Gastroesophageal sphincter (tissue), 4 donors: ENCODE results near the gene NDUFAF7. TPM values are rescaled to one million over a fixed set of nuclear protein-coding genes. Genes with fewer than 3 reads are reported as not detected.
"Not testable (repeated sequence)": the region's sequence is repeated elsewhere in the genome, so short reads cannot be mapped to it uniquely, and the experiment has no call there.

ENCODE experiments used
- ATAC-seq: fragments of 150-250 bp; one replicate; pipeline ENCODE4 v1.9.1; 2016; ENCODE audit warnings: mild to moderate bottlenecking, moderate library complexity
- H3K27ac ChIP-seq, 4 donors: fragments of 200-600 bp; sonication (generic) in 3 of 4; 1 replicate in 3 of 4; 2 replicates in 1 of 4; pipeline ENCODE4 v1.5.1; 2016 to 2019
- H3K27me3 ChIP-seq: fragments of 200-600 bp; sonication (generic); one replicate; pipeline ENCODE4 v1.5.1; 2019
- H3K36me3 ChIP-seq, 2 donors: fragments of 200-600 bp; sonication (generic); one replicate each; pipeline ENCODE4 v1.5.1; 2019; ENCODE audit warnings: control low read depth in 1 of 2
- H3K4me1 ChIP-seq, 3 donors: fragments of 200-600 bp; sonication (generic); 1 replicate in 2 of 3; 2 replicates in 1 of 3; pipeline ENCODE4 v1.5.1; 2016 to 2019; ENCODE audit warnings: control low read depth in 2 of 3
- H3K4me3 ChIP-seq, 2 donors: fragments of 200-600 bp; sonication (generic); one replicate each; pipeline ENCODE4 v1.5.1; 2019; ENCODE audit warnings: mild to moderate bottlenecking in 1 of 2, moderate library complexity in 1 of 2
- H3K9me3 ChIP-seq, 3 donors: fragments of 200-600 bp; sonication (generic); one replicate each; pipeline ENCODE4 v1.5.1; 2017 to 2019; ENCODE audit warnings: control low read depth in 2 of 3
- CTCF ChIP-seq, 4 experiments: fragments of 200-600 bp in 2 of 4; fragments of 450-650 bp in 2 of 4; sonication (generic) in 1 of 4; IDR thresholded peaks; one replicate each; pipeline ENCODE4 v1.5.1; 2017 to 2019; ENCODE audit warnings: antibody characterized with exemption in 4 of 4, mild to moderate bottlenecking in 2 of 4, moderate library complexity in 2 of 4
- EP300 ChIP-seq: sonication (generic); formaldehyde crosslinking; IDR thresholded peaks from one replicate; pipeline ENCODE4 v1.6.1; 2017; ENCODE audit warnings: antibody characterized with exemption, mild to moderate bottlenecking
- POLR2A ChIP-seq, 2 donors: fragments of 450-650 bp; IDR thresholded peaks; one replicate each; pipeline ENCODE4 v1.6.1; 2017; ENCODE audit warnings: antibody characterized with exemption in 2 of 2, mild to moderate bottlenecking in 2 of 2, moderate library complexity in 1 of 2
- POLR2AphosphoS5 ChIP-seq: sonication (generic); formaldehyde crosslinking; IDR thresholded peaks from one replicate; pipeline ENCODE4 v1.6.1; 2017; ENCODE audit warnings: antibody characterized with exemption
- WGBS, 2 donors: methylation state at CpG; one replicate each; pipeline ENCODE4 v1.1.5; 2018; ENCODE audit warnings: low coverage in 1 of 2; 5-methylcytosine and 5-hydroxymethylcytosine counted together
- total RNA-seq, 4 donors: library from RNA; depleted of rRNA; stranded (reverse); fragments of >200 nt; gene quantifications; one replicate each; pipeline ENCODE4 v1.1.0, GENCODE V29; 2016

NDUFAF7 gene
- total RNA-seq, 4 donors from 2014 or later, result 18.1 to 23.2 (median 19.4) TPM

GRCh38 chr2:37203708-37204107 is 27.8 kb upstream of the NDUFAF7 start:
- ATAC-seq, result no peak
- Histone ChIP-seq H3K27ac (no peak overlapping the region), H3K27me3 (no peaks in the 10 kb centered on the region), H3K4me1 (peaks cover 0 to 6% (median 0%) of the 10 kb centered on the region in 3 donors), H3K9me3 (peaks cover 0 to 12% (median 0%) of the 10 kb centered on the region in 3 donors), H3K36me3 (peaks cover under 1 to 90% of the 10 kb centered on the region in 2 donors), H3K4me3 (no peak overlapping the region)
- WGBS, 2 donors, result 94 to 100% methylated on average over 2 of the region's 2 CpGs
- no peak for TF ChIP-seq POLR2AphosphoS5
- no peak for TF ChIP-seq EP300
- no peak for TF ChIP-seq POLR2A (IDR thresholded peaks at IDR 0.05)
- TF ChIP-seq CTCF (IDR thresholded peaks at IDR 0.05), result no peak

GRCh38 chr2:37205071-37205661 is 26.3 kb upstream of the NDUFAF7 start:
- Histone ChIP-seq H3K9me3 (peaks cover 0 to 23% (median 0%) of the 10 kb centered on the region in 3 donors), H3K36me3 (peaks cover 14 to 98% of the 10 kb centered on the region in 2 donors)
- H3K27me3 ChIP-seq, H3K27ac ChIP-seq, ATAC-seq, H3K4me3 ChIP-seq, H3K4me1 ChIP-seq: not testable (repeated sequence)
- 85 to 92% methylated on average over 6 to 8 of the region's 8 CpGs for WGBS, 2 donors

- no peak for TF ChIP-seq EP300
- TF ChIP-seq CTCF (IDR thresholded peaks at IDR 0.05), result no peak
- TF ChIP-seq POLR2A (IDR thresholded peaks at IDR 0.05), result no peak
- Histone ChIP-seq H3K4me1 (no peaks in the 10 kb centered on the region), H3K27ac (no peak overlapping the region), H3K27me3 (no peaks in the 10 kb centered on the region), H3K9me3 (peaks cover 0 to 23% (median 0%) of the 10 kb centered on the region in 3 donors), H3K36me3 (peaks cover 16 to 98% of the 10 kb centered on the region in 2 donors), H3K4me3 (no peak overlapping the region)
- 77 to 83% methylated on average over 3 to 5 of the region's 5 CpGs for WGBS, 2 donors
- ATAC-seq, result no peak
These were observed 25.6 kb upstream of the NDUFAF7 start for GRCh38 chr2:37205689-37206341.

GRCh38 chr2:37206760-37207159 is 24.7 kb upstream of the NDUFAF7 start:
- Histone ChIP-seq H3K9me3 (peaks cover 0 to 23% (median 0%) of the 10 kb centered on the region in 3 donors), H3K36me3 (peaks cover 17 to 98% of the 10 kb centered on the region in 2 donors)
- not testable (repeated sequence) for H3K4me1 ChIP-seq, H3K27me3 ChIP-seq, H3K27ac ChIP-seq, ATAC-seq, H3K4me3 ChIP-seq
- 100% methylated on average over 2 of the region's 2 CpGs for WGBS, 2 donors

GRCh38 chr2:37211212-37211611 is 20.2 kb upstream of the NDUFAF7 start:
- Histone ChIP-seq H3K36me3 (peaks cover 21 to 97% of the 10 kb centered on the region in 2 donors), H3K4me3 (no peak overlapping the region), H3K27me3 (no peaks in the 10 kb centered on the region), H3K4me1 (peaks cover 0 to 7% (median 0%) of the 10 kb centered on the region in 3 donors), H3K27ac (no peak overlapping the region), H3K9me3 (peaks cover 0 to 15% (median 0%) of the 10 kb centered on the region in 3 donors)
- ATAC-seq, result no peak
- no peak for TF ChIP-seq EP300
- no peak for TF ChIP-seq POLR2A (IDR thresholded peaks at IDR 0.05)
- TF ChIP-seq POLR2AphosphoS5, result no peak
- TF ChIP-seq CTCF (IDR thresholded peaks at IDR 0.05), result no peak

- TF ChIP-seq EP300 (no peak), POLR2A (IDR thresholded peaks at IDR 0.05) (no peak), POLR2AphosphoS5 (no peak), CTCF (IDR thresholded peaks at IDR 0.05) (no peak)
- H3K4me1 ChIP-seq, result peaks cover 0 to 7% (median 0%) of the 10 kb centered on the region in 3 donors
- ATAC-seq, result no peak
- H3K36me3 ChIP-seq, result peaks cover 23 to 97% of the 10 kb centered on the region in 2 donors
- 77 to 81% methylated on average over 3 of the region's 3 CpGs for WGBS, 2 donors
- no peaks in the 10 kb centered on the region for H3K27me3 ChIP-seq
- no peak overlapping the region for H3K4me3 ChIP-seq
- no peak overlapping the region for H3K27ac ChIP-seq
- peaks cover 0 to 15% (median 0%) of the 10 kb centered on the region in 3 donors for H3K9me3 ChIP-seq
These were observed 19.5 kb upstream of the NDUFAF7 start for GRCh38 chr2:37211939-37212338.
